ENCODE measurements around the gene VSIR.

The VSIR gene

DNA sequence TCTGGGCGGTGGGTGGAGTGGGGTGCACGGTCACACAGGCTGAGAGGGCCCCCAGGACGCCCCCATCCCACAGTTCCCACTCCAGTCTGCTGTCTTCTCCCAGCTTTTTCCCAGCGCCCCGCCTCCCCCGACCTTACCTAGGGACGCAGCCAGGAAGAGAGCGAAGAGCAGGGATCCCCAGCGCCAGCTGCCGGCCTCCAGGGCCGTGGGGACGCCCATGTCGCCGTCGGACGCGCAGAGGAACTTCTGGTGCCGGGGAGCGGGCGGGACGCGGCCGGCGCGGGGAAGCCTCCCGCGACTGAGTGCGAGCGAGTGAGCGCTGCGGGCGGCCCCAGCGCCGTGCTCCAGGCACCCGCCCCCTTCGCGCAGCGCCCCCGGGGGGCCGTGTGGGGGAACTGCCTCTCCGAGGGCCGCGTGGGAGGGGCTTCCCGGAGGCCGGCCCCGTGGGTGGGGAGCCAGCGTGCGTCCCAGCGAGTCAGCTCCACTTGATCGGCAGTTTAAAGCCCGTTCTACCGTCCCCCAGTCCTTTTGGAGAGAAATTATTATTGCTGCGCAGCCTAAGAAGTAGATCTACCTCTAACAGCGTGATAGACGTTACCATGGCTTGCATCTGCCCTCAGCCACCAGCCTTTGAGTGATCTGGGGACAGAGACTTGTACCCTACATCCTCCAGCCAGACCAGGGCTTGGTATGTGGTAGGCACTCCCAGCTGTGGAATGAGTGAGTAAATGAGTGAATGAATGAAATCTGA, at the start of gene VSIR:
TSS of gene VSIR (minus strand) at position 300 of the 751 bp plus-strand sequence. CDS start at position 219, 81 bp downstream.
- DNase-seq (ENCODE audit: low spot score): peak; percentile 94
- TF ChIP-seq, protein P1, sequence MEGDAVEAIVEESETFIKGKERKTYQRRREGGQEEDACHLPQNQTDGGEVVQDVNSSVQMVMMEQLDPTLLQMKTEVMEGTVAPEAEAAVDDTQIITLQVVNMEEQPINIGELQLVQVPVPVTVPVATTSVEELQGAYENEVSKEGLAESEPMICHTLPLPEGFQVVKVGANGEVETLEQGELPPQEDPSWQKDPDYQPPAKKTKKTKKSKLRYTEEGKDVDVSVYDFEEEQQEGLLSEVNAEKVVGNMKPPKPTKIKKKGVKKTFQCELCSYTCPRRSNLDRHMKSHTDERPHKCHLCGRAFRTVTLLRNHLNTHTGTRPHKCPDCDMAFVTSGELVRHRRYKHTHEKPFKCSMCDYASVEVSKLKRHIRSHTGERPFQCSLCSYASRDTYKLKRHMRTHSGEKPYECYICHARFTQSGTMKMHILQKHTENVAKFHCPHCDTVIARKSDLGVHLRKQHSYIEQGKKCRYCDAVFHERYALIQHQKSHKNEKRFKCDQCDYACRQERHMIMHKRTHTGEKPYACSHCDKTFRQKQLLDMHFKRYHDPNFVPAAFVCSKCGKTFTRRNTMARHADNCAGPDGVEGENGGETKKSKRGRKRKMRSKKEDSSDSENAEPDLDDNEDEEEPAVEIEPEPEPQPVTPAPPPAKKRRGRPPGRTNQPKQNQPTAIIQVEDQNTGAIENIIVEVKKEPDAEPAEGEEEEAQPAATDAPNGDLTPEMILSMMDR (IDR thresholded peaks at IDR 0.05; ENCODE audit: extremely low read depth, missing control alignments): peak; percentile 93

DNA sequence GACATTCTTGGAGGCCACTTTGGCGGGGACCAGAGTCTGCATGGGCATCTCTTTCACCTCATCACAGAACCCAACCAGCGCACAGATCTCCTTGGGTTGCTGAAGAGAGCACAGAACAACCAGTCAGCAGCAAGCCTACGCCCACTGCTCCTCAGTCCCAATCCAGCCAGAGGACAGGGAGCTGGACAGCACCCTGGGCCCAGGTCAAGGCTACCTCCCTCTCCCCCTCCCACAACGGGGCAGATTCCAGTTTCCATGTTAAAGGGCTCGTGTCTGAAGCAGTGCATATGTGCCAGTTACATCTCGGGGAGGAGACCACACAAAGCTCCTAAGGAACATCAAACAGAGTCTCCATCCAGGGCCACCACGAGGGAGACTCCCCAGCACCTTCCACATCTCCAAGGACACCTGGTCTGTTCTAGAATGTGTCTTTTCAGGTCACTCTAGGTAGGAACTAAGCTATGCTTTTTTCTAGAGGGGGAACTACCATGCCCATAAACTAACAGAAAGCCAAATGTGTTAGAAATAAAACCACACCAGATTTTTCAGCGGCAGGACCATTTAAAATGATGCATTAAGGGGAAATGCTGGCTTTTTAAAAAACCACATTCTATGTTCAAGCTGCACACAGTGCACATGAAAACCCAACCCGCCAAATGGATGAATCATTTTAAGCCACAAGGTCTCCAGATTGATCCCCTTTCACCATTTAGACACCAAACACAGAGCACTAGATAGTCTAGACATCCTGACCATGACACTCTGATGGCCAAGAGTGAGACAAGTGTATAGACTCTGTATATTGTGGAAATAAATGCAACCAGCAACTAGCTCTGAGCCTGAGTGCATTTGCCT, 48.8 kb upstream of the VSIR start:
- no peak for DNase-seq (ENCODE audit: low spot score)
- TF ChIP-seq, protein P1 (IDR thresholded peaks at IDR 0.05; ENCODE audit: extremely low read depth, missing control alignments): no peak

DNA sequence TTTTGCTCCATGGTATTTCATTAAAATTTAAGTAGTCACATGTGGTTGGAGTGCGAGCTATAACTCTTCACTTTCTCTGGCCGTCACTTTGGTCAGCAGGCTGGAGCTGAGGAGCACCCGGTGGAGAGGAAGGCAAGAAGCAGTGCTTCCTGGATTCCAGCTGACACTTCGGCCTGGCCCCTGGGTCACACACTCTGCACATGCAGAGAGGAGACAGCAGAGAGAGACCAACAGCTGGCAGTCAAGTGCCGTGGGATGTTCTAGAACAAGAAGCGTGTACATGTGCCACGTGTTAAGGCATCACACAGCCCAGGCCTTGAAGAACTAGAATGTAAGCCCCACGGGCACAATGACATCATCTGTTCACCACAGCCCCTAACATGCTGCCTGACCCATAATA, 47.6 kb upstream of the VSIR start:
- DNase-seq (ENCODE audit: low spot score): no peak
- TF ChIP-seq, protein P1 (IDR thresholded peaks at IDR 0.05; ENCODE audit: extremely low read depth, missing control alignments): no peak

DNA sequence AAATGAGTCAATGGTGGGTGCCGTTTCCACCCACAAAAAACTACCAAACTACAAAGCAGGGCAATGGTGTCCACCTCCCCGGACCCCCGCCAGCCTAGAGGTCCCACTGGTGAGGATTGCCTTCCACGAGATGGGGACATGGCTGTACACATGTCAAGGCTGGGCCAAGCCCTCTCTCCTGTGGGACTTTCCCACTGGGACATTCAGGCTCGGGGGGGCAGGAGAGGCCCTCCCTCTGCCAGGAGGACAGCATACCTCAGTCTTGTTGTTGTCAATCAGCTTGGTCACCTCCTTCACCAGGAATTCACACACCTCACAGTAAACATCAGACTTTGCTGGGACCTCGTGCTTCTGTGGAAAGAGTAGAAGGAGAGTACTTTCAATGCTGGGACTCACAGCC, 46.7 kb upstream of the VSIR start:
- TF ChIP-seq, protein P1 (IDR thresholded peaks at IDR 0.05; ENCODE audit: extremely low read depth, missing control alignments): no peak
- no peak for DNase-seq (ENCODE audit: low spot score)

DNA sequence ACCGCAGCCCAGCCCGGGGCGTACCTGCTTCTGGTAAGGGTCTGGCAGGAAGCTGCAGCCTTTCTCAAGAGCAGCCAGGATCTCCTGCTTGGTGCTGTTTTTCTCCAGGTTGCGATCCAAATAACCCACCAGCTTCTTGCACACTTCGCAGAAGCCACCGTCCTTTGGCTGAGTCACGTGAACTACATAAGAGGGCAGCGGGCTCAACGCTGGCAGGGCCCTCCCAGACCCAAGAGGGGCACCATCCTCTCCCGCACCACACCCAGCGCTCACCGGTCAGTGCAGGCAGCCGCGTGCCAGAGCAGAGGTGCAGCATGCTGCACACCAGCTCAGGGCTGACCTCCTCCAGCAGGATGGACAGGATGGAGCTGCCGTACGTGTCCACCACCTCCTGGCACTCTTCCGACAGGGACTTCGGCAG, 46.1 kb upstream of the VSIR start:
- no peak for DNase-seq (ENCODE audit: low spot score)
- TF ChIP-seq, protein P1 (IDR thresholded peaks at IDR 0.05; ENCODE audit: extremely low read depth, missing control alignments): no peak

DNA sequence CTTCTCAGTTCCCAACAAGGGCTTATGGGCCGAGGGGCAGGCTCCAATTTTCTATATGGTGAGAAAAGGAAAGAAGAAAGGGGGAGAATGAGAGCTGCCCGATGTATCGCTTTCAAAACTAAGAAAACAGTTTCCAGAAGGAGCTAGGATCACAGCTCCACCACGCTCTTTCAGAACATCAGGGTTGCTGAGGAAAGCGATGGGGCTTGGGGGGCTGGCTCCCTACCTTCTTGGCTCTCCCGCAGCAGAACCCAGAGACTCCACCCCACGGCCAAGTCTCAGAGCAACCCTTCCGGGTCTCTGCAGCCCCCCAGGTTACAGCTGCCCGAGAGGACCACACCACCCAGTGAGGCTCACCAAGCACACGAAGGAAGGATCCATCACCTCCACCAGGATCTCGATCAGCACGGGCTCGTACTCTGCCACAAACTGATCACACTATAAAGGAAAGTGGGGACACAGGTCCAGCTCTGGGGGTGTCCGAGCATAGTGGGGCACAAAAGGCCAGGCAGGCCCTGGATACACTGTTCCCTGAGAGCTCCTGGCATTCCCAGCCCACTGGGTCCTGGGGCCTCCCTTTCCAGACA, 45.4 kb upstream of the VSIR start:
- TF ChIP-seq, protein P1 (IDR thresholded peaks at IDR 0.05; ENCODE audit: extremely low read depth, missing control alignments): no peak
- no peak for DNase-seq (ENCODE audit: low spot score)
